Motor neuron (in vitro differentiated cells): Measurements from ENCODE around the gene ARPIN. TPM values are rescaled to one million over a fixed set of nuclear protein-coding genes. Genes with fewer than 3 reads are reported as not detected.

Source experiments
- ATAC-seq, 8 experiments: fragments of 200-7000 bp; cut with Tn5 transposase; replicated peaks in 6 of 8; 2 replicates each; pipeline ENCODE4 v1.8.0; 2021; ENCODE audit warnings: mild to moderate bottlenecking in 8 of 8, moderate library complexity in 8 of 8
- H3K27ac ChIP-seq, 2 donors: fragments of 250-450 bp; sonication (Bioruptor Pico); 2 replicates each; pipeline ENCODE4 v1.9.0; 2021; ENCODE audit warnings: antibody characterized with exemption in 2 of 2, mild to moderate bottlenecking in 2 of 2, moderate library complexity in 1 of 2
- H3K4me1 ChIP-seq, 2 donors: fragments of 250-450 bp; sonication (Bioruptor Pico); replicated peaks in 1 of 2; 2 replicates each; pipeline ENCODE4 v1.6.1; 2021; ENCODE audit warnings: antibody characterized with exemption in 2 of 2, mild to moderate bottlenecking in 2 of 2, moderate library complexity in 1 of 2
- H3K4me3 ChIP-seq, 5 donors: fragments of 250-450 bp; sonication (Bioruptor Pico); 2 replicates each; pipeline ENCODE4 v1.9.0; 2021; ENCODE audit warnings: antibody characterized with exemption in 5 of 5, mild to moderate bottlenecking in 5 of 5, moderate library complexity in 4 of 5
- WGBS, 10 experiments: fragments of 450-650 bp; shearing (Covaris generic); methylation state at CpG; one replicate each; pipeline ENCODE4 v1.0.0; 2022; 5-methylcytosine and 5-hydroxymethylcytosine counted together
- in situ Hi-C, 9 experiments: fragments of 400-800 bp; cut with MboI; loops; one replicate each; pipeline ENCODE4 v1.15.0; 2021; ENCODE audit warnings: low sequenced_read_pairs in 9 of 9, low pct_unique_long_range_greater_than_20kb in 2 of 9; ENCODE audit not compliant: unreplicated experiment in 9 of 9
- total RNA-seq, 8 experiments: library from RNA; unstranded; fragments of 300-600 nt; gene quantifications; 2 replicates each; pipeline versions ENCODE4 v1.2.3 to v1.2.4, GENCODE V29; 2022

Gene ARPIN
- total RNA-seq, 8 experiments from 2014 or later, result 2.5 to 15.3 (median 8.5) TPM

DNA sequence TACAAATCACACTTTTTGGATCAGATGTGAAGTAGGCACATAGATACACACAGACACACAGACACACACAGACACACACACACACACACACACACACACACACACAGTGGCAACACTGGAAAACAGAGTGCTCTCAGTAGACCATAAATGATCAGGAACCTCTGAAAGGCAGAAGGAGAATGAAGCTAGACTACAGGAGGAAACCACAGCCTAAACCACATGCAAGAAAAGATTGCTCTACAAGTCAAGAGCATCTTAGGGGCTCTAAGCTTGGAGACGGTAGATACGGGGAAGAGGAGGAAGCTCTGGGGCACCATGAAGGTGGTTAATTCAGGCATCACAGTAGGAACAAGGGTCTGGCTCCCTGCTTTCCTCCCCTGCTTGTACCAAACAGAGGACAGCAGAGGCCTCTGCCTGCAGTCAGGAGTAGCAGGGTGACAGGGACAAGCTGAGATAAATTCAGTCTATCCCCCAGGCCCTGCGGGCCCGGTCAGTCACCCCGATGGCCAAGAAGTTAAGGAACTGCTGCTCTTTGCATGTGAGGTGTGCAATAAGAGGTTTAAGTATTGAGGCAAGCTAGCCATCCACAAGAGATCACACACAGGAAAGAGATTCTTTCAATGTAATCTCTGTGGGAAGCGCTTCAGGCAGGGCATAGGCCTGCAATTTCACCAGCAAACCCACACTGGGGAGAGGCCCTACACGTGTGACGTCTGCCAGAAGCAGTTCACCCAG, 23.5 kb upstream of the ARPIN start:
- no peaks in the 10 kb centered on the region for H3K4me1 ChIP-seq
- in situ Hi-C loops, result no loop called here
- H3K4me3 ChIP-seq, result no peak overlapping the region
- ATAC-seq, result no peak
- 20 to 100% (median 100%) methylated on average over 1 to 3 of the region's 8 CpGs; no CpG with 5 or more reads in 7 of the 10 experiments for WGBS, 10 experiments
- no peak overlapping the region for H3K27ac ChIP-seq

DNA sequence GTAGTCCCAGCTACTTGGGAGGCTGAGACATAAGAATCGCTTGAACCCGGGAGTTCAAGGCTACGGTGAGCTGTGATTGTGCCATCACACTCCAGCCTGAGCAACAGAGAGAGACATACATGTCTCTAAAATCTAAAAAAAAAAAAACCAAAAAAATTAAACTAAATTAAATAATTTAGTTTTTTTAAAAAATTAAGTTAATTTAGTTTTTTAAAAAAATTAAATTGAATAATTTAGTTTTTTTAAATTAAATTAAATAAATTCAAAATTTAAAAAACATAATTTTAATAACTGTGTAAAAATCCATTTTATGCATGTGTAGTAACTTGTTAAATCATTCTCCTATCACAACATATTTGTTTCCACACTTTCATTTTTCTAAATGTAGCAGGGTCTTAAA, 20.1 kb upstream of the ARPIN start:
- Histone ChIP-seq H3K4me1 (no peaks in the 10 kb centered on the region), H3K27ac (no peak overlapping the region), H3K4me3 (no peak overlapping the region)
- WGBS, 10 experiments, result 52 to 100% (median 93%) methylated on average over 2 to 3 of the region's 3 CpGs; no CpG with 5 or more reads in 1 of the 10 experiments
- no peak for ATAC-seq
- in situ Hi-C loops, result no loop called here

DNA sequence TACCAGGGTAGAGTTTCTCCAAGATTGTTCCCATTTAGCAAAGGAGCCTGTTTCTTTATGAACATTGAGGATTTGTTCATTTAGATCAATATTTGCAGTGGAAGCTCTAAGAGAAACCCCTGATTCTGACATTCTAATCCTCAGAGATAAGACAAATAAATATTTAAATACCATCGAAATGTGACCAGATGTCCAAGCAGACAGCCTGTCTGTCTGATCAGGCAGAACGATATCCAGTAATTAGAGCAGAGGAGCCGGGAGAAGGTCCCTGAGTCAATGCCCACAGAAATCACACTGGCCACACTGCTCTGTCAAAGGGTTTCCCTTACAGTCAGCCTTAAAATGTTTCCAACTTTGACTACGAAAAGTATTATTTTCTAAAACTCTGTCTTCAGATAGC, 15.7 kb upstream of the ARPIN start:
- in situ Hi-C loops, result no loop called here

DNA sequence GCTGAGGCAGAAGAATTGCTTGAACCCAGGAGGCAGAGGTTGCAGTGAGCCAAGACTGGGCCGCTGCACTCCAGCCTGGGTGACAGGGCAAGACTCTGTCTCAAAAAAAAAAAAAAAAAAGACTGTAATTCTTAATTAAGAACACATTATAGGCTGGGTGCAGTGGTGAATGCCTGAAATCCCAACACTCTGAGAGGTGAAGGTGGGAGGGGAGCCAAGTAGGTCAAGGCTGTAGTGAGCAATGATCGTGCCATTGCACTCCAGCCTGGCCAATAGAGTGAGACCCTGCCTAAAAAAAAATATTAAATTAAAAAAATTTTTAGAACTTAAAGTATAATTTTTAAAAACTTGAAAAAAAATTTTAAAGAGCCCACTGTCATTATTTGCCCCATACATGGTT, 13.4 kb upstream of the ARPIN start:
- 0 to 100% (median 33%) methylated on average over 1 to 2 of the region's 2 CpGs; no CpG with 5 or more reads in 3 of the 10 experiments for WGBS, 10 experiments
- no peak overlapping the region for H3K27ac ChIP-seq
- in situ Hi-C loops, result no loop called here
- H3K4me3 ChIP-seq, result no peak overlapping the region
- no peaks in the 10 kb centered on the region for H3K4me1 ChIP-seq
- ATAC-seq, result no peak

More for the DNA sequence above, 15.7 kb upstream of the ARPIN start:
- 57 to 93% (median 85%) methylated on average over 2 to 4 of the region's 4 CpGs; no CpG with 5 or more reads in 3 of the 10 experiments for WGBS, 10 experiments
- Histone ChIP-seq H3K4me1 (no peaks in the 10 kb centered on the region), H3K27ac (no peak overlapping the region), H3K4me3 (no peak overlapping the region)
- no peak for ATAC-seq

DNA sequence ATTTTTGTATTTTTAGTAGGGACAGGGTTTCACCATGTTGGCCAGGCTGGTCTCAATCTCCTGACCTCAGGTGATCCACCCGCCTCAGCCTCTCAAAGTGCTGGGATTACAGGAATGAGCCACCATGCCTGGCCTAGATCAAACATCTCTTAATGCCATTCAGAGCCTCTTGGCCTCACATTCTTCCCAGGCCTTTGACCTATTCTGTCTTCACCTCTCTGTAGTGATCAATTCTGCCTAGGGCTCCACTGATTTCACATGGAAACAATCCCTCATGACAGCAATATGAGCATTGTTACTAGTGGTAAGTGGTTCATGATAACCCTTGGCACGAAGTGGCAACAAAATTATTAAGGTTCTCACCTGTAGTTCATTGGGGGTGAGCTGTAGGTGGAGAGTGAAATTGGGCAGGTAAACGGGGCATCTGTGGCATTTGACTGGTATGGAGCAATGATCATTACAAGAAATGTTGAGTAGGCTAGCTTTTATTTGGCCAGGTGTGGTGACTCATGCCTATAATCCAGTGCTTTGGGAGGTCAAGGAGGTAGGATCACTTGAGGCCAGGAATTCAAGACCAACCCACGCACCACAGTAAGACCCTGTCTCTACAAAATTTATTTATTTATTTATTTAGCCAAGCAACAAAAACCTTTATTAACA, 4.8 kb upstream of the ARPIN start:
- no peak overlapping the region for H3K4me3 ChIP-seq
- WGBS, 10 experiments, result 30 to 100% (median 70%) methylated on average over 1 to 2 of the region's 4 CpGs; no CpG with 5 or more reads in 2 of the 10 experiments
- ATAC-seq, result no peak
- no peak overlapping the region for H3K27ac ChIP-seq
- in situ Hi-C loops, result loop anchor here in 1 of 9 experiments (25.0 kb wide), 1 partner anchor 170 kb away; no protein-coding TSS in a partner anchor
- peaks cover 3 to 6% of the 10 kb centered on the region in 2 donors for H3K4me1 ChIP-seq

DNA sequence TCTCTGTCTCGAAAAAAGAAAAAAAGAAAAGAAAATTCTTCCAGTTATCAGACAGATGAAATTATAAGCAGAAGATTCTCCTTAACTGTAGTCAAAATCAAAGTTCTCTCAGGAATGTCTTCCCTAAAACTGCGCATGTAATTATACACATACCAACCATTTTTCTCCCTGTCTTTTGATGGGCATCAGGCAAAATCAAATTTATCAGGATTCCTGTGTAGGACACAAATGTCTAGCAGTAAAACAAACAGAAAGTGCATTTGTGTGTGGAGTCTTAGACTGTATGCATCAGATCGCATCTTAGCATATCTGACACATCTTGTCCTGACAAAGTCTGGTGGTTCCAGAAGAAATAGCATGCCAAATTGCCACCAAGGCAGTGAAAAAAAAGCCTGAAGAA, 3.9 kb upstream of the ARPIN start:
- Histone ChIP-seq H3K4me3 (no peak overlapping the region), H3K4me1 (peaks cover 7 to 9% of the 10 kb centered on the region in 2 donors), H3K27ac (no peak overlapping the region)
- in situ Hi-C loops, result loop anchor here in 1 of 9 experiments (25.0 kb wide), 1 partner anchor 171 kb away; no protein-coding TSS in a partner anchor
- no peak for ATAC-seq
- 0 to 100% (median 83%) methylated on average over 1 to 3 of the region's 3 CpGs for WGBS, 10 experiments

DNA sequence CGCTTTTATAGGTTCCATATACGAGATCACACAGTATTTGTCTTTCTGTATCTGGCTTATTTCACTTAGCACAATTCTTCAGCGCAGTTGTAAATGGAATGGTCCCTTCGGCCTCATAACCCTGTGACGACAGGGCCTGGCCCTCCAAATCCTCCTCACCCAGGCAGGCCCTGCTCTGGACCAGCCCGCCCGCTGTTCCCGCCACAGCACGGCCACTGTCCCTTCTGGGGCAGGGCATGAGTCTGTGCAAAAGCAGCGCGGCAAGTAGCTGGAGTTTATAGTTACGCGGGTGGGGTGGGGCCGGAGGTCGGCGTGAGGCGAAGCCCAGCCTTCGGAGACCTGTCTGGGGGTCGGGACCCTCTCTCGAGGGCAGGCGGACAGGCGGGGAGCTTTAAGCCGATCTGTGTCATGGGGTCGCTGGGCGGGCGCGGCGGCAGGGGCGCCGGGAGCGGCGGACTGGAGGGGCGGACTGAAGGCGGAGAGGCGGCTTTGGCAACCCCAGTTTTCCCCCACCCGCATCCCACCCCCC, 543 bp downstream of the ARPIN start:
- WGBS, 10 experiments, result 6 to 80% (median 50%) methylated on average over 1 to 5 of the region's 36 CpGs; no CpG with 5 or more reads in 5 of the 10 experiments
- peak; percentile 69 to 86 (median 75) for ATAC-seq
- Histone ChIP-seq H3K4me3 (peak overlapping the region; percentile 44 to 79 (median 65)), H3K27ac (peak overlapping the region; percentile 7 to 27), H3K4me1 (peaks cover 9% of the 10 kb centered on the region in 2 donors)
- in situ Hi-C loops, result loop anchor here in 1 of 9 experiments (25.0 kb wide), 1 partner anchor 175 kb away; no protein-coding TSS in a partner anchor

DNA sequence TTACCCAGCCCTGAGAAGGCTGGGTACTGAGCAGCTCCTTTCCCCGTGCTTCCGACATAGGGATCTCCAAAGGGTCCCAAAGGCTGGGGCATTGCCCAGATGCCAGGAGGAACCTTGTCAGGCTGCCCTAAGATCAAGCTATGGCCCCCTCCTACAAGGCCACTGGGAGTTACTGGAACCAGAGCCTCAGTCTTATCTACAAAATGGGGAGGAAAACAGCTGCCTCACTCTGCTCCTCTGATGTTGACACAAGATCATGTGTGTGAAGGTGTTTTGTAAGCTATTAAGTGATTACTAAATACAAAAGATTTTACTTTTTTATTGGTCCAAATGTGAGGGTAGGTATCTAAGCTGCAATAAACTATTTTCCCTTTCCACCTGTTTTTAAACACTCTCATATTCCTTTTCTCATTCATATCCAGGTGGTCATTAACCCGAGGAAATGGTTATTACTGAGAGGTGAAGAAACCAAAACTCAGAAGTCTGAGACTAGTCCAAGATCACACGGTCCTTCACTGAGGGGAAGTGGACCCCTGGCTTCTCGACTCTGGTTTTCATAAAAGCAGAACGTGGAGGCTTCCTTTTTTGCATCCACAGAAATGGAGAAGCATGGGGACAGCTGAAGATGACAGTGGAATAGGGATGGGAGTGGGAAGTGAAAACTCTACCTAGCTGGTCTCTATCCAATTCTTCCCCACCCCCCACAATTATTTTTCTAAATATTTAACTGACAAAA, 1.7 kb downstream of the ARPIN start:
- in situ Hi-C loops, result loop anchor here in 1 of 9 experiments (25.0 kb wide), 1 partner anchor 176 kb away; no protein-coding TSS in a partner anchor
- no peak overlapping the region for H3K4me3 ChIP-seq
- peaks cover 9% of the 10 kb centered on the region in 2 donors for H3K4me1 ChIP-seq
- 60 to 100% (median 90%) methylated on average over 1 to 4 of the region's 6 CpGs; no CpG with 5 or more reads in 3 of the 10 experiments for WGBS, 10 experiments
- H3K27ac ChIP-seq, result no peak overlapping the region
- ATAC-seq, result no peak

DNA sequence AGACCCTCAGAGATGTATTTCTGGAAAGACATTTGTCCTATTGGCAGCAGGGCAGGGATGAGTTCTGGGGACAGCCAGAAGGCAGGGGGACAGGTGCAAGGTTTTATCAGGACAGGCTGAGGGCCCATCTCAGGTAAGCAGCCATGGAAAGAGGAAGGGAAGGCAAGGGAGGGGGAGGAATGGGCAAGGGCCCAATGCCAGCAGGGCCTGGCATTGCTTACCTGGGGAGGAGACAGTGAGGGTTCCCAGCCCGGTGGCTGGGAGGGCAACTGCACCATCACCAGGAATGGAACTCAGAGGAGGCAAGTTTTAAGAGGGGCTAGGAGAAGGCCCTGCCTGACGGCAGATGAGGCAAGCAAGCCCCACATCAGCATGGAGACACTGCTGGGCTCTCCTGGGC, 3.1 kb downstream of the ARPIN start:
- Histone ChIP-seq H3K27ac (no peak overlapping the region), H3K4me1 (peaks cover 9% of the 10 kb centered on the region in 2 donors), H3K4me3 (no peak overlapping the region)
- in situ Hi-C loops, result loop anchor here in 1 of 9 experiments (25.0 kb wide), 1 partner anchor 178 kb away; no protein-coding TSS in a partner anchor
- 67 to 100% methylated on average over 1 of the region's 2 CpGs; no CpG with 5 or more reads in 8 of the 10 experiments for WGBS, 10 experiments
- no peak for ATAC-seq

DNA sequence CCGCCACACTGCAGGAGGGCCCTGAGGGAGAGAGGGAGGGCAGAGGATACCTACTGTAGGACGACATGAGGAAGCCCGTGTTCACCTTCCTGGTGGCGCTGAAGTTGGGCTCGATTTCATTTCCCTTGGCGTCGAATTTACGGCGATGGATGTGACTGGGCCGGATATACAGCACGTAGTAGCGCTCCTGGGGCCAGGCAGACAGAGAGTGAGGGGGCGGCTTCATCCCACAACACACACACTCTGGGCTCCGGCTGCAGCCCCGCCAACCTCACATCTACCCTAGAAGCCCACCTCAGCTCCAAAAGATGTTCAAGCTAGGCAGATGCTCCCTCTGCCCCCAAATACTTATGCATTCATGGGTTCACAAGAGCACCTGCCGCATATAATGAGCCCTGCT, 4.5 kb downstream of the ARPIN start:
- Histone ChIP-seq H3K27ac (no peak overlapping the region), H3K4me1 (peaks cover 6 to 9% of the 10 kb centered on the region in 2 donors), H3K4me3 (no peak overlapping the region)
- ATAC-seq, result no peak
- 90 to 100% (median 97%) methylated on average over 1 to 3 of the region's 16 CpGs; no CpG with 5 or more reads in 4 of the 10 experiments for WGBS, 10 experiments
- in situ Hi-C loops, result loop anchor here in 1 of 9 experiments (25.0 kb wide), 1 partner anchor 179 kb away; no protein-coding TSS in a partner anchor

DNA sequence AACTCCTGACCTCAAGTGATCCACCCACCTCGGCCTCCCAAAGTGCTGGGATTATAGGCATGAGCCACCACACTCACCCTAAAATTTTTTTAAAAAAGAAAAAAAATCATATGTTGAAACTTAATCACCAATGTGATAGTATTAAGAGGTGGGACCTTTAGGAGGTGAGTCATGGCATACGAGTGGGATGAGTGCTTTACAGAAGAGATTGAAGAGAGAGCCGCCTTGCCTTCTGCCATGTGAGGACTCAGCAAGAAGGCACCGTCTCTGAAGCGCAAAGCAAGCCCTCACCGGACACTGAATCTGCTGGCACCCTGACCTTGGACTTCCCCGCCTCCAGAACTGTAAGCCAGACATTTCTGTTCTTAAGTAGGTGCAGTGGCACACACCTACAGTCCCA, 5.5 kb downstream of the ARPIN start:
- no peak for ATAC-seq
- Histone ChIP-seq H3K4me3 (no peak overlapping the region), H3K4me1 (peaks cover 3 to 6% of the 10 kb centered on the region in 2 donors), H3K27ac (no peak overlapping the region)
- WGBS, 10 experiments, result 80 to 100% (median 100%) methylated on average over 1 to 4 of the region's 7 CpGs; no CpG with 5 or more reads in 4 of the 10 experiments
- in situ Hi-C loops, result loop anchor here in 1 of 9 experiments (25.0 kb wide), 1 partner anchor 180 kb away; no protein-coding TSS in a partner anchor

DNA sequence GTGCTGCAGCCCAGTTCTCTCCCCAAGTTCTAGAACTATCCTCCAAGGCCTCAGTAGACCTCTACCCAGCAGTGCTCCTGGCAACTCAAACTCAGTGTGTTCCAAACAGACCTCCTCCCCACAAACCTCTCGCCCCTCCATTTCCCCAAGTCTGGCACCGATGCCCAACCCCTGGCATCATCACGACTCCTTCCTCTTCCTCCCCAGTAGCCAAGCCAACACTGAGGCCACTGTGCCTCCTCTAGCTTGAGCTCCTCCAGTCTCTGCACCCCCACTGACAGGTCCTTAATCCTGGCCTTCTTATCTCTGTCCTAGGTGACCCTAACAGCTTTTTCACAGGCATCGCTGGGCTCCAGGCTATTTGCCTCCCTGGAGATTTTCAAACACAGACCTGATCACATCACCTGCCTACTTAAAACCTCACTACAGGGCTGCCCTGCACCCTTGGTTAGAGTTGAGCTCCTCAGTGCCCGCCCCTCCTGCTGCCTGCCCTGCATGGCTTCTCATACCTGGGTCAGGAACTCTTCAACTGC, 6.8 kb downstream of the ARPIN start:
- in situ Hi-C loops, result loop anchor here in 1 of 9 experiments (25.0 kb wide), 1 partner anchor 181 kb away; no protein-coding TSS in a partner anchor
- Histone ChIP-seq H3K4me3 (no peak overlapping the region), H3K4me1 (no peaks in the 10 kb centered on the region), H3K27ac (no peak overlapping the region)
- no peak for ATAC-seq
- WGBS, 10 experiments, result 83 to 100% (median 100%) methylated on average over 1 to 4 of the region's 5 CpGs; no CpG with 5 or more reads in 2 of the 10 experiments
